Peyer's patch (tissue), 4 donors: ENCODE results near the gene ZDHHC24.

Experiments
- POLR2A ChIP-seq, 2 donors: fragments of 450-650 bp; IDR thresholded peaks; one replicate each; pipeline ENCODE4 v1.5.1; 2017; ENCODE audit warnings: antibody characterized with exemption in 2 of 2, mild to moderate bottlenecking in 2 of 2, moderate library complexity in 2 of 2
- TF ChIP-seq, protein P1 (sequence below), 6 experiments: fragments of 450-650 bp in 4 of 6; fragments of 200-600 bp in 2 of 6; sonication (generic) in 1 of 6; IDR thresholded peaks; one replicate each; pipeline ENCODE4 v1.5.1; 2017 to 2019; ENCODE audit warnings: antibody characterized with exemption in 6 of 6, mild to moderate bottlenecking in 3 of 6, moderate library complexity in 1 of 6

DNA sequence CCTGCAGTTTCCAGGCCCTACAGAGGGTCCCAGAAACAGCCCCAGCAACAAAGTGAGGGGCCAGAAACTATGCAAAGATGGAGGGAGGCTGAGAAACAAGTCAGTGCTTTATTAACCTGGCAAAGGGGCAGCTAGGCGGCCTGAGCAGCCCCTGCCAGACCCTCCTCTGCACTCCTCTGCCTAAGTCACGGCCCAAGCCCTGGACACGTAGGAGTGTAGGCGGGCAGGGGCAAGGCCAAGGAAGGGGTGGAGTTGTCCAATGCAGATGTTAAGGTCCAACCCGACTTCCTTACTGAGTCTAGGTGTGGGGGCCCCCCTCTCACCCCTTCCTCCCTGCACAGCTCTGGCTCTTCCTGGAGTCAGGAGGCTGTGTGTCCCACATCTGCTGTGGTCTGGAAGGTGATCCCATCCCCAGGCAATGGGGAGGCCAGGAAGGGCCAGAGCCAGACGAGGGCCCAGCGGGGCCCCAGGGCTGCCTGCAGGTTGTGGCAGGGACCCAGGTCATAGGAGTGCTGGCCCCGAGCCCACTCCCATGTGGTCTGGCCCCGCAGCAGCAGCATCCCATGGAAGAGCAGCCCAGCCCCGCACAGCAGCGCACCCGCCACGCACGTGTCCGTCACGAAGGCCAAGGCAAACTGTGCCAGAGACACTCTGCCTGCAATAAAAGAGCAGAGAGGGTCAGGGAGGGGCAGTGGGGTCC is 6.5 kb downstream of the ZDHHC24 start:
- TF ChIP-seq, protein P1, sequence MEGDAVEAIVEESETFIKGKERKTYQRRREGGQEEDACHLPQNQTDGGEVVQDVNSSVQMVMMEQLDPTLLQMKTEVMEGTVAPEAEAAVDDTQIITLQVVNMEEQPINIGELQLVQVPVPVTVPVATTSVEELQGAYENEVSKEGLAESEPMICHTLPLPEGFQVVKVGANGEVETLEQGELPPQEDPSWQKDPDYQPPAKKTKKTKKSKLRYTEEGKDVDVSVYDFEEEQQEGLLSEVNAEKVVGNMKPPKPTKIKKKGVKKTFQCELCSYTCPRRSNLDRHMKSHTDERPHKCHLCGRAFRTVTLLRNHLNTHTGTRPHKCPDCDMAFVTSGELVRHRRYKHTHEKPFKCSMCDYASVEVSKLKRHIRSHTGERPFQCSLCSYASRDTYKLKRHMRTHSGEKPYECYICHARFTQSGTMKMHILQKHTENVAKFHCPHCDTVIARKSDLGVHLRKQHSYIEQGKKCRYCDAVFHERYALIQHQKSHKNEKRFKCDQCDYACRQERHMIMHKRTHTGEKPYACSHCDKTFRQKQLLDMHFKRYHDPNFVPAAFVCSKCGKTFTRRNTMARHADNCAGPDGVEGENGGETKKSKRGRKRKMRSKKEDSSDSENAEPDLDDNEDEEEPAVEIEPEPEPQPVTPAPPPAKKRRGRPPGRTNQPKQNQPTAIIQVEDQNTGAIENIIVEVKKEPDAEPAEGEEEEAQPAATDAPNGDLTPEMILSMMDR (IDR thresholded peaks at IDR 0.05): no peak
- TF ChIP-seq POLR2A (IDR thresholded peaks at IDR 0.05): no peak
